ENCODE results near the gene RTL10. TPM values are rescaled to one million over a fixed set of nuclear protein-coding genes. Genes with fewer than 3 reads are reported as not detected.

RTL10 gene
- total RNA-seq, 1 donor from 2014 or later, result 21.4 TPM

DNA sequence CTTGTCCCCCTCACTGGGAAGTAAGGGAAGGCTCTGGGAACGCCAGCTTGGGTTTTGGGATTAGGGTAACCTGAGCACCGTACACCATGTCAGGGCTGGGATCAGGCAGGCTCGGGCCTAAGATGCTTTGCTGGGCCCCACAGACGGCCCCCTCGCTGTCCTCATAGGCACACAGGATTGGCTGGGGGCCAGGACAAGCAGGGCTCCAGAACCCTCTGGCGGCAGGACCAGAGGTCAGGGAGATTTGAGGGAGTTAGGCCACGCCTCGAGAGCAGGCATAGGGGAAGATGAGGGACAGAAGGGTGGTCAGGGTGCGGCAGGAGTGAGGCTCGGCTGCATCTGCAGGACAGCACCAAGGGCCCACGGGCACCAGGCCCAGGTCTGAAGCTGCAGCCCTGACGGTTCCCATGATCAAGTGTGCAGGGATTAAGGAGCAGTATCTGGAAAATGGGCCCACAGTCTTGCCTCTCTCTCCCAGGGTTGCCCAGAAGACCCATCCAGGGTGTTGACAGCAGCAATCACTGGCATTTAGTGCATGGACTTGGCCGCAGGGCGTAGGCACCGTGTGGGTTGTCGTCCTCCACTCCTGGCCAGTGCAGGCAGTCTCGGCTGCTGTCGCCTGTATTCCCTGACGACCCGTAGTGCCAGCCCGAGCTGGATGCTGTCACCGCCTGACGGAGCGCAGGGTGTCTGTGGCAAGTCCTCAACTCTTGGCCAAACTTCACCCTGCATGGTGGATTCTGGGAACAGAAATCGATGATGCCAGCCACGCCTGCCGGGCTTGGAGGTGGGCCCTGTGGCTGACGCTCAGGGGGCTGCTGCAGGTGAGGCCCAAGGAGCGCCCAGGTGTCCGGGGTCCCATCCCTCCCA is 15.7 kb upstream of the RTL10 start:
- no peak for DNase-seq (ENCODE audit: extremely low spot score in 2 of 2)
- intact Hi-C loops (cut with DNase I), result no loop called here
- TF ChIP-seq, protein P1, sequence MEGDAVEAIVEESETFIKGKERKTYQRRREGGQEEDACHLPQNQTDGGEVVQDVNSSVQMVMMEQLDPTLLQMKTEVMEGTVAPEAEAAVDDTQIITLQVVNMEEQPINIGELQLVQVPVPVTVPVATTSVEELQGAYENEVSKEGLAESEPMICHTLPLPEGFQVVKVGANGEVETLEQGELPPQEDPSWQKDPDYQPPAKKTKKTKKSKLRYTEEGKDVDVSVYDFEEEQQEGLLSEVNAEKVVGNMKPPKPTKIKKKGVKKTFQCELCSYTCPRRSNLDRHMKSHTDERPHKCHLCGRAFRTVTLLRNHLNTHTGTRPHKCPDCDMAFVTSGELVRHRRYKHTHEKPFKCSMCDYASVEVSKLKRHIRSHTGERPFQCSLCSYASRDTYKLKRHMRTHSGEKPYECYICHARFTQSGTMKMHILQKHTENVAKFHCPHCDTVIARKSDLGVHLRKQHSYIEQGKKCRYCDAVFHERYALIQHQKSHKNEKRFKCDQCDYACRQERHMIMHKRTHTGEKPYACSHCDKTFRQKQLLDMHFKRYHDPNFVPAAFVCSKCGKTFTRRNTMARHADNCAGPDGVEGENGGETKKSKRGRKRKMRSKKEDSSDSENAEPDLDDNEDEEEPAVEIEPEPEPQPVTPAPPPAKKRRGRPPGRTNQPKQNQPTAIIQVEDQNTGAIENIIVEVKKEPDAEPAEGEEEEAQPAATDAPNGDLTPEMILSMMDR (IDR thresholded peaks at IDR 0.05), result no peak
- no peak for TF ChIP-seq POLR2A (IDR thresholded peaks at IDR 0.05)
- no peak for TF ChIP-seq POLR2AphosphoS5 (IDR thresholded peaks at IDR 0.05; ENCODE audit: insufficient read depth in 1 of 2, low read depth in 1 of 2)
- no peak overlapping the region for H3K4me3 ChIP-seq
- no peaks in the 10 kb centered on the region for H3K27me3 ChIP-seq
- peaks cover 26% of the 10 kb centered on the region for H3K4me1 ChIP-seq
- no peak overlapping the region for H3K27ac ChIP-seq
- no peaks in the 10 kb centered on the region for H3K36me3 ChIP-seq
- no peaks in the 10 kb centered on the region for H3K9me3 ChIP-seq

- intact Hi-C loops (cut with DNase I), result no loop called here
- TF ChIP-seq POLR2A (IDR thresholded peaks at IDR 0.05), result no peak
- TF ChIP-seq POLR2AphosphoS5 (IDR thresholded peaks at IDR 0.05; ENCODE audit: insufficient read depth in 1 of 2, low read depth in 1 of 2), result no peak
- TF ChIP-seq, protein P1 (IDR thresholded peaks at IDR 0.05), result no peak
- Histone ChIP-seq H3K4me1 (peaks cover 19% of the 10 kb centered on the region), H3K4me3 (no peak overlapping the region), H3K9me3 (no peaks in the 10 kb centered on the region), H3K27me3 (no peaks in the 10 kb centered on the region), H3K27ac (no peak overlapping the region), H3K36me3 (no peaks in the 10 kb centered on the region)
- DNase-seq (ENCODE audit: extremely low spot score in 2 of 2), result no peak
Measured at GRCh38 chr22:19869497-19870152, 15.0 kb upstream of the RTL10 start.

DNA sequence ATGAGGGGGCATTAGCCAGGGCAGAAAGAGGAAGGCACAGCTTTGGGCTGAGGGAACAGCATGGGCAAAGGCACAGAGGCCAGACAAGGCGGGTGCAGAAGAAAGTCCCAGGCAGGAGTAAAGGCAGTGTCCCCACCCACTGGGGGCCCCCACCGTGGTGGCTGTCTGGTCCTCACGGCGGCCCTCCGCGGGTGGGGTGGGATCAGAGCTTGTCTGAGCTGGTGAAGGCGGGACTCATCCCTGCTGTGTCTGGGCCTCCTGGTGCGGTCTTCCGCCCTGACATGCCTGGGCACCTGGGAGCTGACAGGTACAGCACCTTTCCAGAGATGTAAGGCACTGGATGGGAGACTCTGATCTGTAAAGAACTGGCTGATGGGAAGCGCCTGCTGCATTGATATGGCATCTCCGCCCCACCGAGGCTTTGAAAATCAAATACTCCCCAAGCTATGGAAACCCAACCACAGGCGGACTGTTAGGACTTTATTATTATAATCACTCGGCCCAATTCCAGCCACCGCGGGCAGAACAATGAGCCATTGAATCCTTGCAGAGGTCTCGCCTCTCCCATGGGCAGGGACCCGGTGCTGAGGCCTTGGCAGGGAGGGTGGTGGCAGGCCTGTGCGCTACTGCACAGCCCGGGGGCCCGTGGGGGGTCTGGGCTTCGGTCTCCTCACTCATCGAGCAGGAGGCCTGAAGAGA is 14.2 kb upstream of the RTL10 start:
- no peaks in the 10 kb centered on the region for H3K9me3 ChIP-seq
- TF ChIP-seq POLR2AphosphoS5 (IDR thresholded peaks at IDR 0.05; ENCODE audit: insufficient read depth in 1 of 2, low read depth in 1 of 2), result no peak
- TF ChIP-seq, protein P1 (IDR thresholded peaks at IDR 0.05), result no peak
- TF ChIP-seq POLR2A (IDR thresholded peaks at IDR 0.05), result no peak
- no peaks in the 10 kb centered on the region for H3K27me3 ChIP-seq
- no peak for DNase-seq (ENCODE audit: extremely low spot score in 2 of 2)
- intact Hi-C loops (cut with DNase I), result no loop called here
- H3K36me3 ChIP-seq, result no peaks in the 10 kb centered on the region
- H3K4me1 ChIP-seq, result peaks cover 12% of the 10 kb centered on the region
- H3K4me3 ChIP-seq, result no peak overlapping the region
- H3K27ac ChIP-seq, result no peak overlapping the region

- Histone ChIP-seq H3K9me3 (no peaks in the 10 kb centered on the region), H3K36me3 (no peaks in the 10 kb centered on the region), H3K27me3 (no peaks in the 10 kb centered on the region), H3K4me3 (no peak overlapping the region), H3K4me1 (peaks cover 6% of the 10 kb centered on the region), H3K27ac (no peak overlapping the region)
- intact Hi-C loops (cut with DNase I), result no loop called here
- TF ChIP-seq POLR2A (IDR thresholded peaks at IDR 0.05) (no peak), POLR2AphosphoS5 (IDR thresholded peaks at IDR 0.05; ENCODE audit: insufficient read depth in 1 of 2, low read depth in 1 of 2) (no peak)
- TF ChIP-seq, protein P1 (IDR thresholded peaks at IDR 0.05), result no peak
- no peak for DNase-seq (ENCODE audit: extremely low spot score in 2 of 2)
Measured at GRCh38 chr22:19868333-19868732, 13.7 kb upstream of the RTL10 start.
